ENCODE data around the gene ZNF598.
A peak's percentile ranks its signal among the peaks of the same experiment; 100 is the strongest.
"Not testable (repeated sequence)": the region's sequence is repeated elsewhere in the genome, so short reads cannot be mapped to it uniquely, and the experiment has no call there.

The ZNF598 gene

GRCh38 chr16:1978476-1979120, 31.0 kb downstream of the ZNF598 start:
- no peak for DNase-seq

DNA sequence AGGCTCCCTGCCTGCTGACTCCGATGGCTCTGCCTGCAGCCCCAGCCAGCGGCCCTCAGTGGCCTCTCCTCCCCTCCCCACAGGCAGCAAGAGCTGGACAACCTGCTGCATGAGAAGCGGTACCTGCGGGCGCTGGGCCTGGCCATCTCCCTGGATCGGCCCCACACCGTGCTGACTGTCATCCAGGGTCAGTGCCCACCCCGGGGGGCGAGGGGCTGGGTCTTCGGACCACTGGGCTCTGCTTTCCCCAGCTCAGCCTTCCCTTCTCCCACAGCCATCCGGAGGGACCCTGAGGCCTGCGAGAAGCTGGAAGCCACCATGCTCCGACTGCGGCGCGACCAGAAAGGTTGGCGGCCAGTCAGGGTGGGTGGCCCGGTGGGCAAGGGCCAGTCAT, 31.7 kb downstream of the ZNF598 start:
- DNase-seq, result no peak

DNA sequence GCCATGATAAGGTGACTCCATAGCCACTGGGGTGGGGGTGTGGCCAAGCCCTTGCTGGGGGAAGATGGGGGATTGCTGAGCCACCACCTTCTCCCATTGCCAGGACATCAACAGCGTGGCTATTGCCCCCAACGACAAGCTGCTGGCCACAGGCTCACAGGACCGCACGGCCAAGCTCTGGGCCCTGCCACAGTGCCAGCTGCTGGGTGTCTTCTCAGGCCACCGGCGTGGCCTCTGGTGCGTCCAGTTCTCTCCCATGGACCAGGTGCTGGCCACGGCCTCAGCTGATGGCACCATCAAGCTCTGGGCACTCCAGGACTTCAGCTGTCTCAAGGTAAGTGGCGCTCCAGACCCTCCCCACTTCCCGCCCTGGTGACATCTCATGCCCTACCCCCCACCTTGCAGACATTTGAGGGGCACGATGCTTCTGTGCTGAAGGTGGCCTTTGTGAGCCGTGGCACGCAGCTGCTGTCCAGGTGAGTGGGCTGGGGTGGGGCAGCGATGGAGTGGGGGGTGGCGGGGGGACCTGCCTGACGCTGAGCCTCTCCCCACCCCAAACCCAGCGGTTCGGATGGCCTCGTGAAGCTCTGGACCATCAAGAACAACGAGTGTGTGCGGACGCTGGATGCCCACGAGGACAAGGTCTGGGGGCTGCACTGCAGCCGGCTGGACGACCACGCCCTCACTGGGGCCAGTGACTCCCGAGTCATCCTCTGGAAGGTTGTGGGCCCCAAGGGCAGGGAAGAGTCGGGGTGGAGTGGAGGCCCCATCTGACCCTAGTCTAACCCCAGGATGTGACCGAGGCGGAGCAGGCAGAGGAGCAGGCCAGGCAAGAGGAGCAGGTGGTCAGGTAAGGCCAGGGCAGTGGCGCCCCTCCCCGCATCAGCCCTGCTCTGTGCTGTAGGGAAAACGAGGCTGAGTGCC, 32.4 kb downstream of the ZNF598 start:
- DNase-seq, result no peak

DNA sequence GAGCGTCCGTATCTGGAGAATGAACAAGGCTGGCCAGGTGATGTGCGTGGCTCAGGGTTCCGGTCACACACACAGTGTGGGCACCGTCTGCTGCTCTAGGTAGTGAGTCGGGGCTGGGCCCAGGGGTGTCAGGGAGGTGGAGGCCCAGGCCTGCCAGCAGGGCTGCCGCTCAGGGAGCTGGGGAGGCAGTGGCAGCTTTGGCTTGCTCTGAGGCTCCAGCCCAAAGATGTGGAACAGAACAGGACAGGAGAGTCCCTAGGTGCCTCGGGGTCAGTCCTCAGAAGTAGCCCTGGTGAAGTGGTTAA, 33.5 kb downstream of the ZNF598 start:
- no peak for DNase-seq

DNA sequence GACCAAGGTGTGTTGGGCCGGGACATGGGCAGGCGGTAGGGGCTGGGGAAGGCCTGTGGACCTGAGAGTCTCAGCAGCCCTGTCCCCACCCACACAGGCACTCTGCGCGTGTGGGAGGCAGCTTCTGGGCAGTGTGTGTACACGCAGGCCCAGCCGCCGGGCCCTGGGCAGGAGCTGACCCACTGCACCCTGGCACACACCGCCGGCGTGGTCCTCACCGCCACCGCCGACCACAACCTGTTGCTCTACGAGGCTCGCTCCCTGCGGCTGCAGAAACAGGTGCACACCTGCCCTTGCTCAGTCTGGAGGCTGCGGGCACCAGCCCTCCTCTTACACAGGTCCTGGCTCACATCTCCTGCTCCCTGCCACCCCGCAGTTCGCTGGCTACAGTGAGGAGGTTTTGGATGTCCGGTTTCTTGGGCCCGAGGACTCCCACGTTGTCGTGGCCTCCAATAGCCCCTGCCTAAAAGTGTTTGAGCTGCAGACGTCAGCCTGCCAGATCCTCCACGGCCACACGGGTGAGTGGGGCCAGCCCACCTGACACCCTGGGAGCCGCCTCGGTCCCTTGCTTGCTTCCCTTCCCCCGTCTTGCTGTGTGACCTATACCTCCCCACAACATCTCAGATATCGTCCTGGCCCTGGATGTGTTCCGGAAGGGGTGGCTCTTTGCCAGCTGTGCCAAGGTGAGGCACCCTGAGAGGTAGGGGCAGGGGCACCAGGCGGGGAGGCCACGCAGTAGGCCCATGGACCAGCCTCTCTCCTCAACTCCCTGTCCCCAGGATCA, 34.0 kb downstream of the ZNF598 start:
- no peak for DNase-seq

DNA sequence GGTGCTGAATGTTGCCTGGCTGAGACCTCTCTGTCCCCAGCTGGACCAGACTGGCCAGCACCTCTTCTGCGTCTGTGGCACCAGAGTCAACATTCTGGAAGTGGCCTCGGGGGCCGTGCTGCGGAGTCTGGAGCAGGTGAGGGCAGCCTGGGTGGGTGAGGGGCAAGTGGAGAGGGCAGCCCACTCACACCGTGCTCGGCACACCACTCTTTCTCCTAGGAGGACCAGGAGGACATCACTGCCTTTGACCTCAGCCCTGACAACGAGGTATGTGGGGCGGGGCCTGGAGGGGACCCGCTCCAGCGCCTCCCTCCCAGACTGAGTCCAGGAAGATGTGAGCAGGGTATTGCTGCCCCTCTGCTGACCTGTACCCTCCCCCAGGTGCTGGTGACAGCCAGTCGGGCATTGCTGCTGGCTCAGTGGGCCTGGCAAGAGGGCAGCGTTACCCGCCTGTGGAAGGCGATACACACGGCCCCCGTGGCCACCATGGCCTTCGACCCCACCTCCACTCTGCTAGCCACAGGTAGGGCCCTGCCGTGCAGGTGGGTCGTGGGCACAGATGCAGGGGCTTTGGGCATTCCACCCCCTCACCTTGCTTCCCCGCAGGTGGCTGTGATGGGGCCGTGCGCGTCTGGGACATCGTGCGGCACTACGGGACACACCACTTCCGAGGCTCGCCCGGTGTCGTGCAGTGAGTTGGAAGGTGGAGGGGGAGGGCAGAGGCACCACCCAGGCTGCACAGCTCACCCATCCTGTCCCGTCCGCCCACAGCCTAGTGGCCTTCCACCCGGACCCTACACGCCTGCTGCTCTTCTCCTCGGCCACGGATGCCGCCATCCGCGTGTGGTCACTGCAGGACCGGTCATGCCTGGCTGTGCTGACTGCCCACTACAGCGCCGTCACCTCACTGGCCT, 35.2 kb downstream of the ZNF598 start:
- no peak for DNase-seq

DNA sequence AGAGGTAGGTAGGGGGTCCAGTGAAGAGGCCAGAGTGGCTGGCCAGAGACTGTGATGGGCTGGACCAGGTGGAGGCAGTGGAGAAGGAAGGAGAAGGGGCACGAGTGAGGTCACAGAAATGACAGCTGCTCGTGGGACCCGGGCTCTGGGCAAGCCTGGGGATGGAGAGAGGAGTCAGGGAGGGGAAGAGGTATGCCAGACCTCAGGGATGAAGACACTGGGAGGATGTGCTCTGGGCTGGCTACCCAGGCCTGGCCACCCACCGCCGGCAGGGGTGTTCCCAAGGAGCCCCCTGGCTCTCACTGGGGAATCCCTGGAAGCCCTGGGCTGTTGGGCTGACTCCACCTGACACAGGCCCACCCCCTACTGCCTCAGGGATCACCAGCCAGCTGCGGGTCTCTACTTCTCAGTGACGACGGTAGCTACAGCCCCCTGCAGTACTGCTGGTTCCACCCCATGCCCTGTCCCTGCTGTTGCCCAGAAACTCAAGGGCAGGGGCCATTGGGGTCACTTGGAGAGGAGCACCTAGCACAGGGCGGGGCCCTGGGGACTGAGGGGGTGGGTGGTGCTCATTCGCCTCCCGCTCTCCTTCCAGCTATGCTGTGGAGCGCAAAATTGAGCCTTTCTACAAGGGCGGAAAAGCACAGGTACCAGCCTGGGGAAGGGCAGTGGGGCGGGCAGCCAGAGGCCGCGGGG, 36.0 kb downstream of the ZNF598 start:
- no peak for DNase-seq

GRCh38 chr16:1972490-1972877, 37.1 kb downstream of the ZNF598 start:
- peak in 2 of 56 donors; percentile 8 to 15 for DNase-seq

- peak in 55 of 56 donors; percentile 69 to 95 (median 89) for DNase-seq
Observed at GRCh38 chr16:1971796-1972489, 37.7 kb downstream of the ZNF598 start, which contains the start of gene TBL3. TBL3 (plus strand) TSS chr16:1972053; CDS start chr16:1972165, 112 bp downstream.

- DNase-seq, result peak in 20 of 56 donors; percentile 5 to 65 (median 22)
Observed at GRCh38 chr16:1968146-1968953, 41.3 kb downstream of the ZNF598 start.

- DNase-seq, result no peak
Observed at GRCh38 chr16:1966460-1966859, 43.2 kb downstream of the ZNF598 start, which contains the start of gene RNF151. RNF151 (plus strand) TSS chr16:1966856; CDS start chr16:1966882, 26 bp downstream.

DNA sequence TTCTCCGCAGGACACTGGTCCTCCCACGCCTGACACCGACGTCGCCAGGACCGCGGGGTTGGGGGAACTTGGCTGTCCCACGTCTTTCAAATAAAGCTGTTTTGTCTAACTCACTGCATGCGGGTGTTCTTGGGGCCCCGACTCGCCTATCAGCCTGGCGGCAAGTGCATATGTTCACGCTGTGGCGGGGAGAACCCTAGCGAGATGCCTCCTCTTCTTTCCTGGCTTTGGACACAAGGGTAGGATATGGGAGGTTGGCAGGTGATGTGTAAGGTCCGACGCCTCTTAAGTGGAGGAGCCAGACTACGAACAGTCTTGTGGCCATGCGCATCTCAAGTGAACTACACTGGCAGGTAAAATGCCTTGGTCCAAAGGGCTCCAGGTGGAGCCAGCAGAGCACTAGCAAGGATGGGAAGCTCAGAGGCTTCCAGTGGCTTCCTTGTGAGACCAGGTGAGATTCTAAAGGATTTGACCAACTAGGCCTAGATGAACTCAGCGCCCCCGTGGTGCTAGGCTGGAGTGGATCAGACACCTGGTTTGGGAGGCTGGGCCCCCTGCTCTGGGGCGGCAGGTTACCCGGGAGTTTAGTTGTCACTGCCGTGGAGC, 44.1 kb downstream of the ZNF598 start:
- peak in 1 of 56 donors; percentile 4 for DNase-seq

- peak; percentile 48 to 100 (median 97) for DNase-seq
Observed at GRCh38 chr16:1964506-1965395, 44.9 kb downstream of the ZNF598 start, which contains the start of gene RPS2. RPS2 (minus strand) TSS chr16:1964826; CDS start chr16:1964625, 201 bp downstream.

GRCh38 chr16:1963806-1964505, 45.7 kb downstream of the ZNF598 start:
- DNase-seq, result peak in 12 of 56 donors; percentile 39 to 66 (median 57)

DNA sequence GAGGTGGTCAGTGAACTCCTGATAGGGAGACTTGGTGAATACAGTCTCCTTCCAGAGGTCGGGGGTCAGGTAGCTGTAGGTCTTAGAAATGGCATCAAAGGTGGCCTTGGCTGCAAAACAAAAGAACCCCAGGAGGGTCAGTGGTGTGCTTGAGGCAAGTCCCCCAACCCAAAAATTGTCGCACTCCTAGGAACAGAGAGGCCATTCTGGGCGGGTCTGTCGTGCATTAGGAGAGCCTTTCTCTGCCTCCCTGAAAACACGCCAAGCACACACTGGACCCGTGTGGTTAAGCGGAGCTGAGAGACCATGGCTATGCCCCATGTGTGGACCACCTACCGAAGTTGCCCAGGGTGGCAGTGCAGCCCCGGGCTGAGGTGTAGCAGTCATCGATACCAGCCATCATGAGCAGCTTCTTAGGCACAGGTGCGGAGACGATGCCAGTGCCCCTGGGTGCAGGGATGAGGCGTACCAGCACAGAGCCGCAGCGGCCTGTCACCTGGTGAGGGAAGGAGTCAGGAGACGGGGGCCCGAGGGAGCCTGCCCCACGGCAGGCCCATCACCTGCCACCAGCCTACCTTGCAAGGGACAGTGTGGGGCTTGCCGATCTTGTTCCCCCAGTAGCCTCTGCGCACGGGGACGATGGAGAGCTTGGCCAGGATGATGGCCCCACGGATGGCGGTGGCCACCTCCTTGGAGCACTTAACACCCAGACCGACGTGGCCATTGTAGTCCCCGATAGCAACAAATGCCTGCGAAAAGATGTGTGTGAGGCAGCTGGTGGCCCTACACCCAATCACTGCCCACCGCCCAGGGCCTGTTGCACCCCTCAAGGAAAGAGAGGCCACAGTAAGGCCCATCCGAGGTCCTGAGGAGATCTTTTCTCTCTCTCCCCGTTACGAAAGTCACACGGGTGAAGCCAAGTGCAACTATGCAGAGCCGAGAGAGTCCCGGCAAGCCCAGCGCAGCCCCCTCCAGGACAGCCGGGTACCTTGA, 47.2 kb downstream of the ZNF598 start:
- DNase-seq, result not testable (repeated sequence)
